NCI-H1092 treated with DMSO at 0.1 percent for 48 hours (cell line): ENCODE data around the gene SUN1.

Source experiments
- DNase-seq: peaks from one replicate; lab custom pipeline; 2025; lab: John Stamatoyannopoulos, UW

SUN1 gene

GRCh38 chr7:907158-907980 lies 75.1 kb downstream of the SUN1 start:
- no peak for DNase-seq

DNA sequence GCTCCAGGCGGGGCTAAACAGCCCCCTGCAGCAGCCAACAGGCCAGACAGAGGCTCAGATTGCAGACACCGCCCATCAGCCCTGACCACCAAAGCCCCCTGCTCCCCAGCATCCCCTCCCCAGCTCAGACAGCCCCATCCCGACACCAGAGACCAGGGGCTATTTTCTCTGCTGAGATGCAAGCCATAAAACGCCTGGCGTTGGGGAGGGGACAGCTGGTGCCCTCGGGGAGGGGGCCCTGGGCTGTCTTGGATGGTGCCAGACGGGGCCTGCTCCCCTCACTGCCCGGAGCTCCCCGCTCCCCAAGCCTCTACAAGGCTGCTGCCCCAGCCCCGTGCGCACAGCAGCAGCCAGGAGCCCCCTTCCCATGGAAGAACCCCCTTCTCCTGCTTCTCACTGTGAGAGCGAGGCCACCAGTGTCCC lies 75.9 kb downstream of the SUN1 start:
- DNase-seq: no peak

- peak; percentile 51 for DNase-seq
These were observed 76.5 kb downstream of the SUN1 start for GRCh38 chr7:908591-909357.

DNA sequence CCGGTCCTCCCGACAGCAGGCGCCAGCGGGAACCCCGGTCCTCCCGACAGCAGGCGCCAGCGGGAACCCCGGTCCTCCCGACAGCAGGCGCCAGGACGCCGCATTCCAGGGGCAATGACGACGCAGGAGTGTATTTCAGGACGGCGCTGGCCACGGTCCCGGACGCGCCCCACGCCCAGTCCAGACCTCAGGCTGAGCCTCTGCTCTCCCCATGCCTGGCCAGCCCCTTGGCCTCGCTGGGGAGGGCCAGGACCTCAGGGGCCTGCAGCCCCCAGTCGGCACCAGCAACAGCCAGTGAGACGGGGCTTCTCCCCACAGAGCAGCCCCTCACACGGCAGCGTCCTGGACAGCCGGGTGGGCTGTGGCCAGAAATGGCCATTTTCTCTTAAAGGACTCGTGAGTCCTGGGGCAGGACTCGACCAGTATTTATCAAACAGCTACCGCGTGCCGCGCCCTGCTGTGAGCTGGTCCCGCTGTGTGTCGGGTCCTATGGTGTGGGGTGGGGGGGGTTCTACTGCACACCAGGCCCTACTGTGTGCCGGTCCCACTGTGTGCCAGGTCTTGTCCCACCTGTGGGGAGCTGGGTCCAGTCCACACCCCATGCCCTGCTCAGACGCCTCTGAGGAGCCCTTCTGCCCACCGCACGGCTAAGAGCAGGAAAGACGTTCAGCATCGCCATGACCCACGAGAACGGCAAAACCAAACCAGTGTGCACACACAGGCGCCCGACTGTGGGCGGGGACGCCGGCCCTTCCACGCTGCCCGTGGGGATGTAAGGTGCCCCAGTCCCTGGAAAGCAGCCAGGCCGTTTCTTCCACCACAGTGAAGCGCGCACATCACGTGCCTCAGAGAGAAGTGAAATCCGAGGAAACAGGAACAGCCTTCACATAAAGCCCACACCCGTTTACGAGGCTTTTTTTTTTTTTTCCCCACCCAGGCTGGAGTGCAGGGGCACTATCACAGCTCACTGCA lies 77.4 kb downstream of the SUN1 start:
- no peak for DNase-seq

- DNase-seq: no peak
These were observed 78.2 kb downstream of the SUN1 start for GRCh38 chr7:910441-910861.

DNA sequence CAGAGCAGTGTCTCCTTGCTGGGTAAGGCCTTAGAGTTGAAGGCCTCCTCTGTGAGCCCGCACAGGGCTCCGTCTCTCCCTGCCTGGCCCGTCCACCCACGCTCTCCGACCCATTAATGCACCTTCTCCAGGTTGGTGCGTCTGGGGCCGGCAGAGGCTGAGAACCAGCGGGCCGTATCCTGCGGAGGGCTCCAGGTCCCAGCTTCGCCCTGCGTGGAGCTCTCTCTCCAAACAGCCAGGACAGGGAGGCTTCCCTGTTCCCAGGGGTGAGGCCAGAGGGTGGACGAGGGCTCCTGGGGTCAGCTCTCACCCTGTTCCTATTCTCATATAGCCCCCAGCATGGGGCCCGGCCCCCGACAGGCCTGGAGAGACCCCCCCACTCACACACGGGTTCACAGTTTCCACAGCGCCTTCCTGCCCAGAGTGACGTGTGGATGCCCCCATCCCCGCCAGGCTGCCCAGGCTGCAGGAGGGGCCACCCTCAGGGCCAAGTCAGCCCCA lies 78.7 kb downstream of the SUN1 start:
- no peak for DNase-seq

DNA sequence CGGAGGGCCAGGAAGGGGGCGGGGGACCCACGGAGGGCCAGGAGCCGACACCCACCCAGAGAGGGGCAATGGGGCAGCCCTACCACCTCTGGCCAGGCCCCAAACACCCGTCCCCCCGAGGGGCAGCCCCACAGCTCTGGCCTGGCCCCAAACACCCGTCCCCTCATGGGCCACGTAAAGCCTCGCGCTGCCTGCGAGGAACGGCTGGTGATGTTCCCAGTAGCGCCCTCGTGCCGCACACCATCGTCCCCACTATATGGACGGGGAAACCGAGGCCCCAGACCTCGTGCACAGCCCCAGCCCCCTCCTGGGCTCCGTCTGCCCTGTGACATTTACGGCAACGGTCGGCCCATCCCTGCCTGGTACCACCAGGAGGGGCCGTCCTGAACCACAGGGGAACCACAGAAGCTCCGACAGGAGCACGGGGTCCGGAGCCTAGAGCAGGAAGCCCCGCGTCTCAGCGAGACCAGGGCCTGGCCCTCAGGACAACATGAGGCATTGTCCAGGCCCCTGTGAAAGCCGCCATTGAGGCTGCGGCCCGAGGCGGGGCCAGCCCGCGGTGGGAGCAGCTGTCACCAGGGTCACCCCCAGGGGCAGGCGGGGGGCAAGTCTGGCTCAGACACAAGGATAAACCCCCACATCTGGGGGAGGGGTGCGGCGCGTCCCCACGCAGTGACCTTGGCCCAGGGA lies 79.7 kb downstream of the SUN1 start:
- DNase-seq: no peak

- DNase-seq: no peak
These were observed 81.7 kb downstream of the SUN1 start for GRCh38 chr7:913736-914520.

- no peak for DNase-seq
These were observed 82.4 kb downstream of the SUN1 start for GRCh38 chr7:914521-915194.

DNA sequence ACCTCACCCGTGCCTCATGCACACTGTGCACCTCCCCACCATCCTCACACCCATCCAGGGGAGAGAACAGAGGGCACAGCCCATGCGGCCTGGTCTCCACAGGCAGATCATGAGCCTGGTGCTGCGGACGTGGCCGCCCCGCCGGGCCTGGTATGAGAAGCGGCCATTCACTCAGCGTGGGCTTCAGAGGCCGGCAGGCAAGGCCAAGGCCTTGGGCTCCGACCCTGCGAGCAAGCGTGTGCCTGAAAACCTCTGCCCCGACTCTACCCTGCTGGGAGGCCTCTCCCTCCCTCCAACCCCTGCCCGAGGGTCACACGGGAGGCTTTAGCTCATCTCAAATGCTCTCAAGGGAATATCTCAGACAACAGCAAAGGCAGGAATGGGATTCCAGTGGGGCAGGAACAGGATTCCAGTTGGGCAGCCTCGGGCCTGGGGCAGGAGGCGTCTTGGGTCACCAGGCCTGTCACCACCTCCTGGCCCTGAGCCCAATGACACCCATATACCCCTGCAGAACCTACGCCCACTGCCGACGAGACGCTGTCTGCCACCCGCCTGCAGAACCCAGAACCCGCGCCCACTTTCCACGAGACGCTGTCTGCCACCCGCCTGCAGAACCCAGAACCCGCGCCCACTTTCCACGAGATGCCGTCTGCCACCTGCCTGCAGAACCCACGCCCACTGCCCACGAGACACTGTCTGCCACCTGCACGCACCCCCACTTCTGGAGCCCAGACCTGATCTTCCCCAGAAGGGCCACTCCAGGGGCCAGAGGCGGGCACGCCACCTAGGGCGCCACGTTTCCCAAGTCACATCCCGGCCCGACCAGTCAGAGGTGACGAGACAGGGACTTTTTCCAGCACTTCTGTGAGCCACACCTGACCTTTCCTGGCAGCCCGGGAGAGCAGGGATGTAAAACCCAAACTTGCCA lies 83.3 kb downstream of the SUN1 start:
- no peak for DNase-seq

GRCh38 chr7:916291-916941 lies 84.1 kb downstream of the SUN1 start:
- peak; percentile 52 for DNase-seq

GRCh38 chr7:917255-918117 lies 85.2 kb downstream of the SUN1 start:
- no peak for DNase-seq

GRCh38 chr7:918118-918425 lies 85.8 kb downstream of the SUN1 start:
- DNase-seq: no peak

DNA sequence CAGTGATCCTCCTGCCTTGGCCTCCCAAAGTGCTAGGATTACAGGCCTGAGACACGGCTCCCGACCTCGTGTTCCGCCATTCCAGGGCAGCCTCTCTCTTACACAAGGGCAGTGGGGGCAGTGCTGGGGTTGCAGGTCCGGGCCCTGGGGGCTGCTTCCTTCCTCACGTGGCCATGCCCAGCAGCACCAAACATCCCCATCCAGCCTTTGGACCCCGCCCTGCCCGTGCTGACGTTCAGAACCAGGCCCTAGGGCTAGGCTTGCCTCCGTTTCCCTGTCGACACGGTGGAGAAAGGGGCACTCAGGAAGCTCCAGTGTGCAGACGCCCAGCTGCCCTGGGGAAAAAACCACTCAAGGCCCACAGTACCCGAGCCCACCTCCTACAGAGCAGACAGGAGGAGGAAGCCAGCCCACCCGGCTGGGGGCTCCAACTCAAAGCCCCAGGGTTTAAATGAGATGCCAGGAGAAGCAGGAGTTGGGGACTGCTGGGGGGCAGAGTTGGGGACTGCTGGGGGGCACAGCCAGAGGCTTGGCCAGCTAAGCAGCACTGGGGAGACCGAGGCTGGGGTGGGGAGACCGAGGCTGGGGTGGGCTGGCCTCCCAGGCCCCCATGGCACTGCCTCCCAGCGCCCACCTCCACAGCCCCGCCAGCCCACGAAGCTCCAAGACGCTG lies 86.3 kb downstream of the SUN1 start:
- DNase-seq: no peak

DNA sequence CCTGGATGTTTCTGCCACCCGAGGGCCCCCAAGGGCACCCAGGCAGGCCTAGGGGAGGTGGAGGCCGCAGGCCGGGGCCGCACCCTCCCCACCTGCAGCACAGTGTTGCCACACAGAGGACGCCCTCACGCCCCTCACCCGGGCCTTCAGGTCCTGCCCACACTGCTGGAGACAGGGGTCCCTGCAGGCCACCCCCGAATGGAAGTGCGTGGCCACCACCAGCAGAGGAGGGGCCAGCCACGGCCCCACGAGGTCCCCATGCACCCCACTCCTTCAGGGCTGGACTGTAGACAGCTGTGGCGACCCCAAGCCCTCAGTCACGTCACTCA lies 86.8 kb downstream of the SUN1 start:
- no peak for DNase-seq

- DNase-seq: no peak
These were observed 87.7 kb downstream of the SUN1 start for GRCh38 chr7:919924-920341.
